H9 (cell line): ENCODE results near the gene SLC9A9. TPM values are rescaled to one million over a fixed set of nuclear protein-coding genes. Genes with fewer than 3 reads are reported as not detected.

Source experiments
- DNase-seq: peaks from one replicate; pipeline ENCODE4 v3.0.0-alpha.2; 2017
- H2AFZ ChIP-seq: one replicate; pipeline ENCODE4 v1.6.1; 2013; ENCODE audit warnings: mild to moderate bottlenecking, low read length, control low read depth, moderate library complexity
- H2AK5ac ChIP-seq: 2 replicates; pipeline ENCODE4 v1.6.1; 2013; ENCODE audit warnings: low read length, control low read depth, mixed read lengths; ENCODE audit not compliant: insufficient read length
- H2BK120ac ChIP-seq: one replicate; pipeline ENCODE4 v1.6.1; 2013; ENCODE audit warnings: low read depth, mild to moderate bottlenecking, low read length, control low read depth, inconsistent platforms; ENCODE audit not compliant: poor library complexity, severe bottlenecking
- H2BK12ac ChIP-seq: 2 replicates; pipeline ENCODE4 v1.6.1; 2013; ENCODE audit warnings: low read length, control low read depth, mixed read lengths, low read depth; ENCODE audit not compliant: insufficient read length
- H2BK15ac ChIP-seq: 2 replicates; pipeline ENCODE4 v1.6.1; 2013; ENCODE audit warnings: low read depth, low read length, control low read depth
- H2BK20ac ChIP-seq: one replicate; pipeline ENCODE4 v1.6.1; 2013; ENCODE audit warnings: low read depth, mild to moderate bottlenecking, low read length, control low read depth, inconsistent platforms; ENCODE audit not compliant: poor library complexity, severe bottlenecking
- H2BK5ac ChIP-seq: 2 replicates; pipeline ENCODE4 v1.6.1; 2013; ENCODE audit warnings: low read length, control low read depth, mixed read lengths; ENCODE audit not compliant: insufficient read length
- H3K14ac ChIP-seq: 2 replicates; pipeline ENCODE4 v1.6.1; 2013; ENCODE audit warnings: low read length, control low read depth; ENCODE audit not compliant: insufficient read depth
- H3K18ac ChIP-seq: 2 replicates; pipeline ENCODE4 v1.6.1; 2013; ENCODE audit warnings: low read depth, mild to moderate bottlenecking, mixed read lengths, low read length, control low read depth; ENCODE audit not compliant: insufficient read length
- H3K23ac ChIP-seq: 2 replicates; pipeline ENCODE4 v1.6.1; 2013; ENCODE audit warnings: low read length, control low read depth, mixed read lengths, low read depth; ENCODE audit not compliant: insufficient read length
- H3K23me2 ChIP-seq: 2 replicates; pipeline ENCODE4 v1.6.1; 2013; ENCODE audit warnings: low read depth, mild to moderate bottlenecking, mixed read lengths, low read length, control low read depth; ENCODE audit not compliant: insufficient read length, poor library complexity, severe bottlenecking
- H3K27ac ChIP-seq: 2 replicates; pipeline ENCODE4 v1.5.1; 2013; ENCODE audit warnings: low read length, control low read depth, mixed read lengths, low read depth; ENCODE audit not compliant: insufficient read length
- H3K27me3 ChIP-seq: 2 replicates; pipeline ENCODE4 v1.6.1; 2013; ENCODE audit warnings: low read length, control low read depth, inconsistent platforms; ENCODE audit not compliant: insufficient read depth
- H3K4ac ChIP-seq: 2 replicates; pipeline ENCODE4 v1.6.1; 2013; ENCODE audit warnings: low read depth, mild to moderate bottlenecking, control low read depth, inconsistent platforms, low read length, moderate library complexity
- H3K4me1 ChIP-seq: 2 replicates; pipeline ENCODE4 v1.6.1; 2013; ENCODE audit warnings: low read length, control low read depth, inconsistent platforms; ENCODE audit not compliant: insufficient read depth
- H3K4me2 ChIP-seq: 2 replicates; pipeline ENCODE4 v1.6.1; 2013; ENCODE audit warnings: low read length, control low read depth, mixed read lengths; ENCODE audit not compliant: insufficient read length, insufficient read depth
- H3K56ac ChIP-seq: 2 replicates; pipeline ENCODE4 v1.6.1; 2013; ENCODE audit warnings: low read depth, mild to moderate bottlenecking, mixed read lengths, low read length, control low read depth; ENCODE audit not compliant: insufficient read length
- H3K79me1 ChIP-seq: 2 replicates; pipeline ENCODE4 v1.6.1; 2013; ENCODE audit warnings: low read depth, mild to moderate bottlenecking, moderate library complexity, low read length, control low read depth, inconsistent platforms; ENCODE audit not compliant: insufficient read depth, poor library complexity, severe bottlenecking
- H3K79me2 ChIP-seq: 2 replicates; pipeline ENCODE4 v1.6.1; 2013; ENCODE audit warnings: low read length, control low read depth, inconsistent platforms; ENCODE audit not compliant: insufficient read depth
- H3K9ac ChIP-seq: 2 replicates; pipeline ENCODE4 v1.6.1; 2013; ENCODE audit warnings: low read length, control low read depth, mixed read lengths; ENCODE audit not compliant: insufficient read length; ENCODE audit errors: extremely low read depth
- H3K9me3 ChIP-seq: one replicate; pipeline ENCODE4 v1.6.1; 2013; ENCODE audit warnings: low read depth, low read length, inconsistent platforms; ENCODE audit not compliant: control insufficient read depth
- H3T11ph ChIP-seq: one replicate; pipeline ENCODE4 v1.6.1; 2013; ENCODE audit warnings: mild to moderate bottlenecking, low read length, control low read depth, inconsistent platforms
- H4K20me1 ChIP-seq: one replicate; pipeline ENCODE4 v1.6.1; 2013; ENCODE audit not compliant: control insufficient read depth, insufficient read length, insufficient read depth
- H4K5ac ChIP-seq: 2 replicates; pipeline ENCODE4 v1.6.1; 2013; ENCODE audit warnings: low read depth, mild to moderate bottlenecking, mixed read lengths, low read length, control low read depth; ENCODE audit not compliant: insufficient read length
- H4K8ac ChIP-seq: replicated peaks from 2 replicates; pipeline ENCODE4 v1.6.1; 2013; ENCODE audit warnings: low read length, control low read depth, mixed read lengths, low read depth; ENCODE audit not compliant: insufficient read length
- H4K91ac ChIP-seq: 2 replicates; pipeline ENCODE4 v1.6.1; 2013; ENCODE audit warnings: low read depth, mild to moderate bottlenecking, moderate library complexity, mixed read lengths, low read length, control low read depth; ENCODE audit not compliant: insufficient read length
- H3K27ac Mint-ChIP-seq, 3 experiments: 2 replicates in 2 of 3; 3 replicates in 1 of 3; pipeline ENCODE4 v1.8.0; 2020 to 2021; ENCODE audit warnings: mixed read lengths in 3 of 3, mild to moderate bottlenecking in 1 of 3, moderate library complexity in 1 of 3
- H3K27me3 Mint-ChIP-seq: 2 replicates; pipeline ENCODE4 v1.8.0; 2021; ENCODE audit warnings: low read depth, mild to moderate bottlenecking, moderate library complexity, mixed read lengths
- H3K36me3 Mint-ChIP-seq, 3 experiments: 2 replicates in 2 of 3; 3 replicates in 1 of 3; pipeline ENCODE4 v1.8.0; 2020 to 2021; ENCODE audit warnings: low read depth in 3 of 3, mixed read lengths in 3 of 3; ENCODE audit not compliant: insufficient read depth in 1 of 3
- H3K4me1 Mint-ChIP-seq, 2 experiments: 2 replicates each; pipeline ENCODE4 v1.8.0; 2020; ENCODE audit warnings: mixed read lengths in 2 of 2
- H3K4me3 Mint-ChIP-seq, 2 experiments: 2 replicates in 1 of 2; 3 replicates in 1 of 2; pipeline ENCODE4 v1.8.0; 2020 to 2021; ENCODE audit warnings: mild to moderate bottlenecking in 2 of 2, mixed read lengths in 2 of 2, moderate library complexity in 1 of 2
- H3K9me3 Mint-ChIP-seq, 2 experiments: 2 replicates in 1 of 2; 3 replicates in 1 of 2; pipeline ENCODE4 v1.8.0; 2020; ENCODE audit warnings: mild to moderate bottlenecking in 2 of 2, mixed read lengths in 2 of 2, moderate library complexity in 1 of 2
- WGBS: extraction: QIAGEN DNeasy Blood & Tissue Kit; methylation state at CpG from one replicate; pipeline ENCODE4 v1.1.7; 2013; ENCODE audit warnings: missing lambda C conversion rate, low lambda C conversion rate, mixed read lengths; ENCODE audit not compliant: insufficient read length; ENCODE audit errors: extremely low coverage; 5-methylcytosine and 5-hydroxymethylcytosine counted together
- total RNA-seq: library from RNA; stranded (reverse); gene quantifications from 2 replicates; pipeline ENCODE4 v1.2.1, GENCODE V29; 2021
- TF ChIP-seq, protein P1 (sequence below): fragments of 200-600 bp; sonication (generic); conservative IDR thresholded peaks from 3 replicates; pipeline ENCODE4 v1.8.0; 2021; ENCODE audit warnings: antibody characterized with exemption, mild to moderate bottlenecking

SLC9A9 gene
- total RNA-seq, 1 experiment from 2014 or later, result 0.35 TPM

DNA sequence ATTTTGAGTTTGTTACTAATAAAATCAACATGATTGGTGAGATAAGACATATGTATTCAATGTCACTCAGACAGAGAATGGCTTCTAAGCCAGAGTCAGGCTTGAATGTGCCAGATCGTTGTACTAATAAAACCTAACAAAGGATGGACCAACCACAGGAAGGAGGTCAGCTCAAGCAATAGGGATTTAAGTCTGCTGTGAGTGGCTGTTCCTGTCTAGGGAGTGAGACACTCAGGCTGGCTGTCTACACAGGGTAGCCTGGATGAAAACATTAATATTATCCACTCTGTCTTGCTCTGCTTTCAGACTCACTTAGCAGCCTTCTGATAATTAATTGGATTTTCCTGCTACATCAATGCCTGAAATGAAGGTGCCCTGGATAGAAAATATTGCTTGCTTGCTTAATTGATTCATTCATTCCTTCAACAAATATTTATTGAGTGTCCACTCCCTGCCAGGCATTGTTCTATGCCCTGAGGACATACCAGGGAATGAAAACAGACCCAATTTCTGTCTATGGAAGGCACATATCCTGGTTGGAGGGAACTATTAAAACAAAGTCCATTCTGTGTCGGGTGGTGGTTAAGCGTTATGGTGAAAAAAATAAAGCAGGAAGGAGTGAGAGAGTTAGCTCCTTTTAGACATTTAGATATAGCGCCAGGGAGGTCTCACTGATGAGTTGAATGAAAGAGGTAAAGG is 489.3 kb downstream of the SLC9A9 start:
- Histone ChIP-seq H2BK12ac (no peak overlapping the region), H2BK20ac (no peak overlapping the region), H3T11ph (no peak overlapping the region), H3K23ac (no peak overlapping the region), H3K4me2 (no peak overlapping the region), H4K5ac (no peak overlapping the region), H3K4me1 (no peaks in the 10 kb centered on the region), H3K79me2 (no peaks in the 10 kb centered on the region), H3K79me1 (no peaks in the 10 kb centered on the region), H3K18ac (no peak overlapping the region), H3K56ac (no peak overlapping the region), H2BK120ac (no peak overlapping the region), H3K4ac (no peak overlapping the region), H4K91ac (no peak overlapping the region), H3K27me3 (no peaks in the 10 kb centered on the region), H3K9ac (no peak overlapping the region), H3K27ac (no peak overlapping the region), H2AK5ac (no peak overlapping the region), H4K8ac (no peak overlapping the region), H4K20me1 (no peaks in the 10 kb centered on the region), H3K9me3 (no peaks in the 10 kb centered on the region), H2AFZ (no peak overlapping the region), H3K23me2 (no peaks in the 10 kb centered on the region), H2BK5ac (no peak overlapping the region), H3K14ac (no peak overlapping the region), H2BK15ac (no peak overlapping the region)
- DNase-seq, result no peak
- no peaks in the 10 kb centered on the region for H3K9me3 Mint-ChIP-seq
- WGBS, result no CpG with 5 or more reads among the region's 4 CpGs
- no peaks in the 10 kb centered on the region for H3K36me3 Mint-ChIP-seq
- no peak overlapping the region for H3K4me3 Mint-ChIP-seq
- H3K27ac Mint-ChIP-seq, result no peak overlapping the region; a peak in 1 of 7 replicates
- TF ChIP-seq, protein P1, sequence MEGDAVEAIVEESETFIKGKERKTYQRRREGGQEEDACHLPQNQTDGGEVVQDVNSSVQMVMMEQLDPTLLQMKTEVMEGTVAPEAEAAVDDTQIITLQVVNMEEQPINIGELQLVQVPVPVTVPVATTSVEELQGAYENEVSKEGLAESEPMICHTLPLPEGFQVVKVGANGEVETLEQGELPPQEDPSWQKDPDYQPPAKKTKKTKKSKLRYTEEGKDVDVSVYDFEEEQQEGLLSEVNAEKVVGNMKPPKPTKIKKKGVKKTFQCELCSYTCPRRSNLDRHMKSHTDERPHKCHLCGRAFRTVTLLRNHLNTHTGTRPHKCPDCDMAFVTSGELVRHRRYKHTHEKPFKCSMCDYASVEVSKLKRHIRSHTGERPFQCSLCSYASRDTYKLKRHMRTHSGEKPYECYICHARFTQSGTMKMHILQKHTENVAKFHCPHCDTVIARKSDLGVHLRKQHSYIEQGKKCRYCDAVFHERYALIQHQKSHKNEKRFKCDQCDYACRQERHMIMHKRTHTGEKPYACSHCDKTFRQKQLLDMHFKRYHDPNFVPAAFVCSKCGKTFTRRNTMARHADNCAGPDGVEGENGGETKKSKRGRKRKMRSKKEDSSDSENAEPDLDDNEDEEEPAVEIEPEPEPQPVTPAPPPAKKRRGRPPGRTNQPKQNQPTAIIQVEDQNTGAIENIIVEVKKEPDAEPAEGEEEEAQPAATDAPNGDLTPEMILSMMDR, result no peak
- H3K4me1 Mint-ChIP-seq, result peaks cover 0 to 4% of the 10 kb centered on the region in 2 experiments; a peak in 2 of 4 replicates
- H3K27me3 Mint-ChIP-seq, result no peaks in the 10 kb centered on the region
